GM19328 (cell line): Measurements from ENCODE around the gene ARHGDIG.
"Not testable (repeated sequence)": the region's sequence is repeated elsewhere in the genome, so short reads cannot be mapped to it uniquely, and the experiment has no call there.

Experiments
- ATAC-seq: cut with Tn5 transposase; IDR thresholded peaks from one replicate; pipeline ENCODE4 v1.9.1; 2021; ENCODE audit warnings: mild to moderate bottlenecking, moderate library complexity; ENCODE audit not compliant: unreplicated experiment

Gene ARHGDIG

DNA sequence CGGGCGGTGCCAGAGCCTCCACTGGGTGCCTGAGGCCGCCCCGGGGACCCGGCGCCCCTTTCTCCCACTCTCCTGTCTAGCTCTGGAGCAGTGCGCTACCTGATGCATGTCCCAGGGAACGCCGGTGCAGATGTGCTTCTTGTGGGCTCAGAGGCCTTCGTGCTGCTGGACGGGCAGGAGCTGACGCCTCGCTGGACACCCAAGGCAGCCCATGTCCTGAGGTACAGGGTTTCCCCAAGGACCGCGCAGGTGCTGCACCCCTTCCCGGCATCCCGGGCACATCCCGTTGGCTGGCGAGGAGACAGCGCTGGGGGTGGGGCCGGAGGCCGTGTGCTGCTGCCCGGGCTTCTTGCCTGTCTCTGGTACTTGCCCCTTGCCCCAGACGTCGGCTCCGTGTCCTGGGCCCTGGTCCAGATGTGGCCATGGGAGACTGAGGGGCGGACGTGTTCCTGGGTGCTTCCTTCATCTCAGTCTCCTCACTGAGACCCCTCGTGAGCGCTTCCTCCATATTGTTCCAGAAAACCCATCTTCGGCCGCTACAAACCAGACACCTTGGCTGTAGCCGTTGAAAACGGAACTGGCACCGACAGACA, 17.1 kb upstream of the ARHGDIG start:
- ATAC-seq: no peak

DNA sequence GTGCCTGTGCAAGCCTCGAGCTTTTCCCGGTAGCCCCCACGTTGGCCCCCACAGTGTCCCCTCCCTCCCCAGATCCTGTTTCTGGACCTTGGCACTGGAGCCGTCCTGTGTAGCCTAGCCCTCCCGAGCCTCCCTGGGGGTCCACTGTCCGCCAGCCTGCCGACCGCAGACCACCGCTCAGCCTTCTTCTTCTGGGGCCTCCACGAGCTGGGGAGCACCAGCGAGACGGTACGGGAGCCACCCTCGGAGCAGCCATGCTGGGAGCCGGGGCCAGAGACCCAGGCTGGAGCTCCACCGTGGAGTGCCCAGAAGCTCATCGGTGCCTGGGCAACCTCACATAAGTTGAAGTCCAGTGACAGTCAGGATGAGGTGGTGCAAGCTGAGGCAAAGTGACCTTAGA, 16.4 kb upstream of the ARHGDIG start:
- no peak for ATAC-seq

DNA sequence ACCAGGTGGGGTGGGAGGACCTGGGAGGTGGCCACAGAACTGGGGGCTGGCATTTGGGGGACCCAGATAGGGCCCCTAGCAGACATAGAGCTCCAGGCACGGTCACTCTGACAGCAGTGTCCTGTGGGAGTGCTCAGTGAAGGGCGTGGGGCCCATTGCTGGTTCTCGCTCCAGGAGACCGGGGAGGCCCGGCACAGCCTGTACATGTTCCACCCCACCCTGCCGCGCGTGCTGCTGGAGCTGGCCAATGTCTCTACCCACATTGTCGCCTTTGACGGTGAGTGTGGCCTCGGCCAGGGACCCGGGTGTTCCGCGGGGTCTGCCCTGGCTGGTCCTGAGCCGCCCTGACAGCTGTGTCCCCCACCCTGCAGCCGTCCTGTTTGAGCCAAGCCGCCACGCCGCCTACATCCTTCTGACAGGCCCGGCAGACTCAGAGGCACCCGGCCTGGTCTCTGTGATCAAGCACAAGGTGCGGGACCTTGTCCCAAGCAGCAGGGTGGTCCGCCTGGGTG, 15.9 kb upstream of the ARHGDIG start:
- ATAC-seq: no peak

DNA sequence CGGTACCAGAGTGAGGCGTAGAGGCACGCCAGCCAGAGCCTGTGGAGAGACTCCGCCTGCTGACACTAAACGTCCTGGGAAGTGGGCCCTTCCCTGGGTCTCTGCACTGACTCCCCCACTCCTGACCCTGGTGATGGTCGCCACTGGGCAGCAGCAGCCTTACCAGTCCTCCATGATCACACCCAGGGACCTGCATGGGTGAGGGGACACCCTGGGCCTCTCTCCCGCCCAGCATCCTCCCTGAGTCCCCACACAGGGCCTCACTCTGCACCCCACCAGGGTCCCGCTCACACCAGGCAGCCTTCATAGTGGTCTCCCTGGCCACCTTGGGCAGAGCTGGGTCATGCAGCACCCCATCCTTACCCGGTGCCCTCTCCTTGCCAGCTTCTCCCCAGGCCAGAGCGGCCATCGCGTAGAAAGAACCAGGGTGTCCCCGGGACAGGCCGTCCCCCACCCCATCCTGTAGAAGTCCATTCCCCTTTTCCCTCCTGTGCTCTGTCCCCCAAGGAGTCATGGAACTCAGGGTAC, 15.3 kb upstream of the ARHGDIG start:
- no peak for ATAC-seq

DNA sequence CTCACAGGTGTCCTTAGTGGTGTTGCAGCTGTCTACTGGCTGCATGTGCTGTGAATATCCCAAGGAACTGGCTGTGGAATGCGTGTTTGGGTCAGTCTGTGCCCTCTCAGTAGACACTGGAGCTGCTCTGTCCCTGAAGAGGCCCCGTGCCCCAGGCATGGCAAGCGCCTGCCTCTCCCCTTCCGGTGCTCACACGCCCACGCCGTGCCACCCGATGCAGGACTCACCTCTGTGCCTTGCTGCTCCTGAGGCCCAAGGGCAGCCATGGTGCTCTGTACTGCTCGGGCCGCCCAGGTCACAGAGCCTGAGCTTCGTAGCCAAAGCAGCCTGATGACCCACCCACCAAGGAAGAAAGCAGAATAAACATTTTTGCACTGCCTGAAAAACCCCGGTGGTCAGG, 14.7 kb upstream of the ARHGDIG start:
- no peak for ATAC-seq

DNA sequence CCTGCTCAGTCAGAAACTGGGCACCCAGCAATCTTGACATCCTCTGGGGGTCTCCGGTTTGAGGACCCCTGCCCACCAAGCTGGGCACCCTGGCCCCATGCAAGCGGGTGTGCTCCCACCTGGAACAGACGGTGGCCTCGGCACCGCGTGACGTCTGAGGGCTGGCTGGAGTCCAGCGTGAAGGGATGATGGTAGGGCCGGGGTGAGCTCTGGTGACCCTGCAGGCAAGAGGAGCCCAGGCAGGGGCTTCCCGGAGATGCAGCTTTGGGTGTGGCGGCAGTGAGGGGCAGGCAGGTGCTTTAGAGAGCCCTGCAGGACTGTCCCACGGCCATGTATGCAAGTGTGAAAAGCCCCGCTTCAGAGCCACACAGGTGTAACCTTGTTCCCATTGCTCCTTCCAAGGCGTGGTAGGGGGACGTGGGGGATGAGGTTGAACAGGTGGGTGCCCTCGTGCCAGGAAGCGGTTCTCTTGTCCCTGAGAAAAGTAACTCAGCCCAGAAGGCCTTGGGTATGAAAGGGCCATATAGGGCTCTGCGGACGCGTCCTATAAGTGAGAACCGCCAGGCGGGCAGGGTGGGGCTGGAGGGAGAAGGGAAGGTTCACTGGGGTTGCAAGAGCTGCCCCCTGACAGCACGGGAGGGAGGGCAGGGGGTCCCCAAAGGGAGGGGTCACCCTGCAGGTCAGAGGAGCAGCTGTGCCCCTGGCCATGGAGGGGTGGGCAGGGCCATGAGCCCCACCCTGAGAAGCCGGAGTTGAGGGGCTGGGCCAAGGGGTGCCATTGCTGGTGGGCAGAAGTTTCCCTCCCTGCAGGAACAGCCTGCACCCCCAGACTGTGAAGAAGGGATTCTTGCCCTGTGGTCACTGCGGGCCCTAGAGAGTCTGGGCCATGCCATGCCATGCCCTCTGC, 13.9 kb upstream of the ARHGDIG start:
- ATAC-seq: no peak

DNA sequence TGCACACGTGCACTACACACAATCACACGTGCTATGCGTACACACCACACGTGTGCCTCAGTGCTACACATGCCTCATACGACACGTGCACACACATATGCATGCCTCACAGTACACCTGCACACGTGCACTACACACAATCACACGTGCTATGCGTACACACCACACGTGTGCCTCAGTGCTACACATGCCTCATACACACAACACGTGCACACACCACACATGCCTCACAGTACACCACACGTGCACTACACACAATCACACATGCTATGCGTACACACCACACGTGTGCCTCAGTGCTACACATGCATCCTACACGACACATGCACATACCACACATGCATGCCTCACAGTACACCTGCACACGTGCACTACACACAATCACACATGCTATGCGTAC, 12.8 kb upstream of the ARHGDIG start:
- ATAC-seq: not testable (repeated sequence)

DNA sequence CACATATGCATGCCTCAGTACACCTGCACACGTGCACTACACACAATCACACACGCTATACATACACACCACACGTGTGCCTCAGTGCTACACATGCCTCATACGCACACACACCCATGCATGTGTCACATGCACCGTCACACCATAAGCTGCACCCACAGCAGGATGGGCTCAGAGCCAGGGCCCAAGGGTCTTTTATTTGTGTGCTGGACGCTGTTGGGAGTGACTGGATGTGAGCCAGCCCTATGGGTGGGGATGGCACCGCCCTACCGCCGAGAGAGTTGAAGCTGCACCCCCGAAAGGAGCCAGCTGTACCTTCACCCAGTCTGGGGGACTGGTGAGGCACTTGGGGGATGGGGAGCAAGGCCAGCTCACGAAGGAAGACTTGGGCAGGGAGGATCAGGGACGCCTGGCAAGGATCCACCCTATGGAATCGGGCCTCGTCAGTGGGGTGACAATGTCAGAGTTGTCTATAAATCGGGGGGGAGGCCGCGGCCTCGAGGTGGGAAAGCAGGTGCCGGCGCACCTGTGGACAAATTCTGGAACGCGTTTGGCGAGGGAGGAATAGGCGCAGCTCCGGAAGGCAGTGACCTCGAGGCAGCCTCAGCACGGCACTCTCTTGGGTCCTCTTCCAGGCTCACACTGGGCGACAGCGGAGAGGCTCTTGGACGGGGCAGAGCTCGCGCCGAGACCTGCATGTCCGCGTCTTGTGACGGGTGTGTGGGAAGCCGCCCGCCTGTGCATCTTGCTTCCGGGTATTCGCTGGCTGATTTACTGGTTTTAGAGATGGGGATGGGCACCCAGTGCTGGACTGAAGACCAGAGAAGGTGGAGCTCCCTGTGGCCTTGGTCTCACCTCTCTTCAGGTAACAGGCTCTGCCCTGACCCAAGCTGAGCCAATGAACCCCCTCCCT, 12.0 kb upstream of the ARHGDIG start:
- no peak for ATAC-seq

DNA sequence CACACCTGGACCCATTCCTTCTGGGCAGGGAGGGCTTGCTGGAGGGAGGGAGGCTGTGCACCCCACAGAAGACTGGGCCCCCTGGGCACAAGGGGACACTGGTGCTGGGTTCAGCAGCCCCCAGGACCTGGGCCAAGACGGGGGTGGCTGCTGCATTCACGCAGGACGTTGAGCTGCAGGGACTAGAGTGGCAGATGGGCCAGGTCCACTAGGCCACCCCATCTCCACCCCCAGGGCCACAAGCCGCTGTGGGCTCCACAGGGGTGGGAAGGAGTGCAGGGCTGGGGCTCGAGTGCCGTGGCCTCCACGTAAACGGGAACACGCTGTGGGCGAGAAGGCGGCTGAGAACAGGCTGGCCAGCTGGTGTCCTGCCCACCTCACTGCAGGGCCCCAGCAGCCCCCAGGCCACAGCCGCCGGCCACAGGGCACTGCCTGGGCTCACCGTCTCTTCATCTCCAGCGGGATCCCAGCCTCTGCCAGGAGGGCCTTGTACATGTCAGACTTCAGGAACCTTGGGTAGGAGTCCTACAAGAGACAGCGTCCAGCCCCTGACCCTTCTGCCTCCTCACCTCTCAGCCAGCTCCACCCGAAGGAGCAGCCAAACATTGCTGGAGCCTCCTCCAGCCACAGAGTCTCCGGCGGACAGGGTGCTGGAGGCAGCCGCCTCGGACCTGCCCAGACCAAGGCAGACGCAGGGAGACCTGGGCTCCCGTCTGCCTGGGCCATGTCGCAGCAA, 11.2 kb upstream of the ARHGDIG start:
- no peak for ATAC-seq

DNA sequence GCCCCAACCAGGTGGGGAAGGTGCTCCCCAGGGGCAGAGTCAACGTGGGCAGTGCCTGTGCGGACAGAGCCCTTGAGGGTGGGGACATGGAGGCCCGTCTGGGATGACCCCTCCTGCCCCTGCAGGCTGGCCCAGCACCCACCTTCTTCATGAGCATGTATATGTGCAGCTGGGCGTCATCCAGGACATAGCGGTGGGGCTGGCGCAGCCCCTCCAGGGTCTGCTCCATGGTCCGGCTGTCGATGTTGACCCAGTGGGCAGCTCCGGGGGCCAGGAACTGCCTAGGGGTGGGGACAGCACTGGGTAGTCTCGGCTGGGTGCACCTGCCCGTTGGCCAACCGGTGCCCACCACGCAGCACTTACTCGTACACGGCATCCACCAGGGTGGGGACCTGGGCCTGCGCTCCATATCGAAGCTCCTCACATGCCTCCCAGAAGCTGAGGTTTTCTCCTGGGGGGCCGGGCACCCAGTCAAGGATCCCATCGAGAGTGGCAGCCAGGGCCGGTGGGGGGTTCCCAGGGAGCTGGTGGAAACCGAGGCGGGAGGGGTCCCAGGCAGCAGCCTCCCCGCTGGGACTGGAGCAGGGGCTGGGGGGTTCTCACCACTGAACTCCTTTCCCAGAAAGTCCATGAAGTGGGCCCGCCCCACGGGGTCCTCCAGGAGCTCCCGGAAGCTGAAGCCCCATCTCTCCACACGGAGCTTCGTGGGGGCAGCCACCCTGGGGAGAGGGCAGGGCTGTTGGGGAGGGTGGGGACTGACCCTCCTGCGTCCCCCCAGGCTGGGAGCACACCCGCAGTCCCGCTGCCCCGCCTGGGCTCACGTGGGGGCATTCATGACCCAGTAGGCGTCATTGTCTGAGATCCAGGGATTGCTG, 9.8 kb upstream of the ARHGDIG start:
- no peak for ATAC-seq

DNA sequence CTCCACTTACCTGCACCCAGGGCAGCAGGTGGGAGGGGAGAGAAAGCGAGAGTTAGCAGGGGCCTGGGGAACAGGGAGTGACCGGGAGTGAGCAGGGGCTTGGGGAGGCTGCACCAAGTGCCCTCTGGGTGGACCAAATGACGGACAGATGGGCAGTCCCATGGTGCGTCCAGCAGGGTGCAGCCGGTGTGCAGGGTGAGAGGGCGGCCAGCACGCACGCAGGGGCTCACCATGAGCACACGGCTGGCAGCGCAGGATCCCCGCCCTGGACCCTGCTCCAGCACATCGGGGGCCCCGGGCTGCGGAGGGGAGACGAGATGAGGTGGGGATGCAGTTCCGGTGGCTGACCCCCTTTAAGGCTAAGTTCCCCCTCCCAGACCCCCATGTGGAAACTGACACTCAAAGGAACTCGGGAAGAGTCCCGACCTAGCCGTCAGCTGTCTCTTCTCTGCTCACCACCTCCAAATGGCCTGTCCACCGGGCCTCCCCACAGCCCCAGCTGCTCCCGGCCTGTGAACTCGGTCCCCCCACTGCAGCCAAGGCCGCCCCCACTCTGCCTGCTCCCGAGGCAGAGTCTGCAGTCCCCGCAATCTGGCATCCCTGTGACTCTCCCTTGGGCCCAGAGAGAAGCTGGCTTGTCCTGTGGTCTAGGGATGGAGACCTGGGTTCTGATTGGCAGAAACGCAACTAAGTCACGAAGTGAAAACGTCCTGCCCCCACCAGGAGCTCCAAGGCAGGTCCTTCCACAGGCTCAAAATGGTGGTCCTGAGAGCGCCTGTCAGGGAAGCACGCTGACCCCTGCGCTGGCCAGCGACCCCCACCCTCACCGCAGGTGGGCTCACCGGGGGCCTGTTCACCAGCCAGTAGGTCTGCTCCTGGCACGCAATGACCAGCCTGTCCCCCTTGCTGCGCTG, 7.5 kb upstream of the ARHGDIG start:
- no peak for ATAC-seq

DNA sequence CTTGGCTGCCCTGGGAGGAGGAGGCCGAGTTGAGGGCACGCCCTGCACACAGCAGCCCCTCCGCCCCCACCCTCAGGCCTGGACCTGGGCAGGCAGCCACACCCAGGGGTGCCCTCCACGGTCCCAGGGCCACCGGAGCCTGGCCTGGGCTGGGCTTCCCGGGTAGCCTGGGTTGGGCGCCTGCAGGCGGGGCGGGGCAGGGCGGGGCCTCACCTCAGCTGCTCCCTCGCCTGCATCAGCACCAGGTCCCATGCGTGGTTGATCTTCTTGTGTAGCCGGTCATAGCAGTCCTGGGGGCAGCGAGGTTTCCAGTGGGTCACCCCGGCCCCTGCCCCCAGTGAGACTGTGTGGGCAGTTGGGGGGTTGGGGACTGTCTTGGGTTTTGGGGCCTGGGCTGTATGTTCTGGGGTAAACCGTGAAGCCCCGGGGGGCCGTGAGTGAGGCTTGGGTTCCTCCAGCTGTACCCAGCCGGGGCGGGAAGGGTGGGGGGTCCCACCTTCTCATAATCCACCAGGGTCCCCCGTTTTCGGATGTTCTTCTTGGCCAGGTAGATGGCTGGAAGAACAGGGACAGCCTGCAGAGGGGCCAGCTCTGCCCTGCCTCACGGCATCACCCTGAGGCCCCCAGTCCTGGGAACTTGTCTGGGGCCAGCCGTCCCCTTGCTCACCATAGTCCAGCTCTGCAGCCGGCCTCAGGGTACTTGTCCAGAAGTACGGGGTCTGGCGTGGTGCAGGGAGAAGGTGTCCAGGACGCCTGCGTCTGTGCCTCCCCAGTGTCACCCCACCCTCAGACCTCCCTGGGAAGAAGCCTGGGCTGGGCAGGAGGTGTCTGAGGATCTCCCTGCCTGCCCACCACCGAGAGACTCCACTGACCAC, 6.6 kb upstream of the ARHGDIG start:
- no peak for ATAC-seq

DNA sequence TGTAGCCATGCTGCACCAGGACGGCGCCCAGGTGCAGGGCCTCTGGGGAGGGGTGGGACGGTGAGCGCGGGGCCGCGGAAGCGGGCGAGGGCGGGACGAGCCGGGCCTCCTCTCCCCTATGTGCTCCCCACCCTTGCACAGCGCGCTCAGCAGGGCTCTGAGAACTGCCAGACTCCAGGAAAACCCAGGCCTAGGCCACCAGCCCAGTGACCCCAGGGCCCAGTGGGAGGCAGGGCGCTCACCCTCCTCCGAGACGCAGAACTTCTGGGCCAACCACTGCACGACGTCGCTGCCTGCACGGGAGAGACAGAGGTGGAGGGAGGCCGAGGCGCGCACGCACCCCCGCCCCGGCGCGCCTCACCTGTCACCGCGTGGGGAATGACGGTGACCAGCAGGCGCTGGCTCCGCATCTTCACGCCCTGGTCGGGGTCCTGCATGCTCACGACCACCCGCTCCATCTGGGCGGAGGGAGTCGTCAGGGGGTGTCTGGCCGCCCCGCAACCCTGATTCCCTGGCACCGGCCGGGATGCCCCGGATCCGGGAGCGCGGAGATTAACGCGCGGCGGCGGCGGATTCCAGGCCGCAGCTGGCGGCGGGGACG, 5.2 kb upstream of the ARHGDIG start:
- ATAC-seq: no peak

DNA sequence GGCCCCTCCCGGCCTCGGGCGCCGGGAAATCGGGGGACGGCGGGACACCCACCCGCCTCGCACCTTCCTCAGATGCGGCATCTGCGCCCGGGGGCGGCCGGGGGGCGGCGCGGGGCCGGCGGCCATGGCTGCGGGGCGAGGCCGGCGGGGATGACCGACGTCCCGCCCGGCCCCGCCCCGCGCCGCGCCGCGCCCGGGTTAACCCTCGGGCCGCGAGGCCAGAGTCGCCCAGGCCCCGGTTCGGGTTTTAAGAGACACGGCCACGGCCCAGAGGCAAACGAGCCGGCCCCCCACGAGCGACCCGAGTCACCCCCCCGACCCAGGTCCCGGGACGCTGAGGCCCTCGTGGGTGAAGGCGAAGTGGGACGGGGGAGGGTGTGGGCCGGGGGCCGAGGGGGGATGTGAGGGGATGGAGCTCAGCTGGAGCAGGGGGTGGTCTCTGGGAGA, 4.6 kb upstream of the ARHGDIG start, which contains the start of gene RGS11:
RGS11 (minus strand) TSS at position 159 of the 447 bp plus-strand sequence; CDS start at position 126, 33 bp downstream.
- no peak for ATAC-seq

DNA sequence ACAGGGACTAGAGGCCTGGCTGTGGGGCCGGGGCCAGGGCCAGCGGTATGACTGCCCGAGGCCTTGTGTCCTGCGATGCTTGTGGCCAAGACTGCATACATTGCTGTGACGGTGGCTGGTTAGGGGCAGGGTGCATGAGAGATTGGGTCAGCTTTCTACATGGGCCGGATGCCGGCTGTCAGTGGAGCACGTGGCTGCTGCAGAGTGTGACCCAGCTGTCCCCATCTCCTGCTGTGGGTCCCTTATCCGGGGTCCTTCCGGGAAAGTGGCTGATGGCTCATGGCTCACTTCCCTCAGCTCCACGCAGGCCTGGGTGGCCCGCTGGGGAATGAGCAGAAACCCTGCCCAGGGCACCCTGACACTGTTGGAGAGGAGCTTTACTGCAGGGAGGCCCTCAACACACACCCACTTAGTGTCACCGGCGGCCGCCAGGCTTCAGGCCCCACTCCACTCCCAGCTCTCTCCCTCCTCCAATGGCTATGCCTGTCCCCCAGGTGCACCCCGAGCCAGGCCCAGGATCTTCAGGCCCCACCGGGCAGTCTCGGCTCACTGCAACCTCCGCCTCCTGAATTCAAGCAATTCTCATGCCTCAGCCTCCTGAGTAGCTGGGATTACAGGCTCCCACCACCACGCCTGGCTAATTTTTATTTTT, 3.8 kb upstream of the ARHGDIG start:
- no peak for ATAC-seq

DNA sequence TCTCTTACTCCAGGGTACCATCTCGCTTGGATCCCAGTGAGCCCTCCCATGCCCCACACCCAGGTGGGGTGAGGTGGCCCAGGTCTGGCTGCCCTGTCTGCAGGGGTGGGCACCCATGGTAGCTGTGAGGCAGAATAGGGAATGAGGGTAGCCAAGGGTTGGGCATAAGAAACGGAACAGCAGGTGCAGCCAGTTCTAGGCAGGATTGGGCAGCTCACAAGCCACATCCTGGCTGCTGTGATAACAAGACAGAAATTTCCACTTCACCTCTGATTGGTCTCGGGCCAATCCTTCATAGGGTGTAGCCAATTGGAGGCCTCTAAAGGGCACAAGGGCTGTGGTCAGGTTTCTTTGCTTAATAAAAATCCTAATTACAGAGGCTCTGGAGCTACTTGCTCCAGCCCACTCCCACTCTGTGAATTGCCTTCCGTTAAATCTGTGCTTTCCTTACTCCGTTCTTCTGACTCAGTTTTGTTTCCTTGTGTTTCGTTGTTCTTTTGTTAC, 1.5 kb upstream of the ARHGDIG start:
- ATAC-seq: no peak
